Thymus (tissue), 11 donors: ENCODE measurements around the gene CCDC61. TPM values are rescaled to one million over a fixed set of nuclear protein-coding genes. Genes with fewer than 3 reads are reported as not detected.

Experiments
- DNase-seq, 9 donors: peaks; one replicate each; pipeline ENCODE4 v3.0.0-alpha.2; 2013; ENCODE audit warnings: low spot score in 9 of 9, low read depth in 6 of 9, missing footprints in 1 of 9
- H3K27ac ChIP-seq, 2 donors: one replicate each; pipeline ENCODE4 v1.5.1; 2013; ENCODE audit warnings: control low read depth in 1 of 2, low read depth in 1 of 2, low read length in 1 of 2, mild to moderate bottlenecking in 1 of 2, moderate library complexity in 1 of 2
- H3K27me3 ChIP-seq, 2 donors: one replicate each; pipeline ENCODE4 v1.5.1; 2013; ENCODE audit warnings: low read length in 1 of 2; ENCODE audit not compliant: control insufficient read depth in 2 of 2, insufficient read depth in 1 of 2
- H3K36me3 ChIP-seq, 2 donors: one replicate each; pipeline ENCODE4 v1.5.1; 2013; ENCODE audit warnings: low read length in 1 of 2, mild to moderate bottlenecking in 1 of 2, moderate library complexity in 1 of 2; ENCODE audit not compliant: control insufficient read depth in 2 of 2, insufficient read depth in 2 of 2
- H3K4me1 ChIP-seq, 2 donors: one replicate each; pipeline ENCODE4 v1.5.1; 2013; ENCODE audit warnings: low read length in 2 of 2; ENCODE audit not compliant: control insufficient read depth in 2 of 2, insufficient read depth in 2 of 2
- H3K4me3 ChIP-seq, 2 donors: one replicate each; pipeline ENCODE4 v1.5.1; 2013; ENCODE audit warnings: low read length in 2 of 2, control low read depth in 1 of 2, mild to moderate bottlenecking in 1 of 2
- H3K9me3 ChIP-seq, 2 donors: one replicate each; pipeline ENCODE4 v1.5.1; 2013; ENCODE audit warnings: low read length in 1 of 2, mild to moderate bottlenecking in 1 of 2; ENCODE audit not compliant: control insufficient read depth in 2 of 2, insufficient read depth in 1 of 2
- WGBS: extraction: QIAGEN DNeasy Blood & Tissue Kit; methylation state at CpG from one replicate; pipeline ENCODE4 v1.1.7; 2013; 5-methylcytosine and 5-hydroxymethylcytosine counted together
- polyA plus RNA-seq: library from polyadenylated mRNA; stranded (reverse); fragments of 200-250 nt; gene quantifications from one replicate; pipeline ENCODE4 v1.2.3, GENCODE V29; 2013
- total RNA-seq: library from RNA; stranded (reverse); fragments of 120-200 nt; gene quantifications from one replicate; pipeline ENCODE4 v1.2.4, GENCODE V29; 2013
- donor health status: healthy.

The CCDC61 gene
- total and polyA plus RNA-seq, 2 donors, result 11.3 to 23.0 TPM

GRCh38 chr19:45990113-45990728, 5.0 kb upstream of the CCDC61 start:
- no peak for DNase-seq
- Histone ChIP-seq H3K4me3 (no peak overlapping the region), H3K9me3 (no peaks in the 10 kb centered on the region), H3K27ac (no peak overlapping the region), H3K4me1 (peaks cover 0 to 3% of the 10 kb centered on the region in 2 donors), H3K36me3 (no peaks in the 10 kb centered on the region), H3K27me3 (peaks cover 0 to 14% of the 10 kb centered on the region in 2 donors)
- WGBS, result 94% methylated on average over 12 of the region's 12 CpGs

- H3K4me1 ChIP-seq, result peaks cover 9% of the 10 kb centered on the region in 2 donors
- WGBS, result 13% methylated on average over 8 of the region's 8 CpGs
- no peak for DNase-seq
- H3K36me3 ChIP-seq, result peaks cover 7 to 8% of the 10 kb centered on the region in 2 donors
- peak overlapping the region in 1 of 2 donors; percentile 31 for H3K27ac ChIP-seq
- H3K27me3 ChIP-seq, result peaks cover 0 to 10% of the 10 kb centered on the region in 2 donors
- peak overlapping the region; percentile 41 to 77 for H3K4me3 ChIP-seq
- no peaks in the 10 kb centered on the region for H3K9me3 ChIP-seq
These were observed 740 bp upstream of the CCDC61 start for GRCh38 chr19:45994456-45994997.

- 28% methylated on average over 13 of the region's 13 CpGs for WGBS
- peaks cover 0 to 21% of the 10 kb centered on the region in 2 donors for H3K27me3 ChIP-seq
- DNase-seq, result no peak
- H3K4me3 ChIP-seq, result peak overlapping the region; percentile 77 to 82
- H3K9me3 ChIP-seq, result no peaks in the 10 kb centered on the region
- H3K4me1 ChIP-seq, result peaks cover 11 to 22% of the 10 kb centered on the region in 2 donors
- peaks cover 7 to 8% of the 10 kb centered on the region in 2 donors for H3K36me3 ChIP-seq
- H3K27ac ChIP-seq, result peak overlapping the region in 1 of 2 donors; percentile 58
These were observed 583 bp downstream of the CCDC61 start for GRCh38 chr19:45995715-45996385.

GRCh38 chr19:45996933-45997332, 1.7 kb downstream of the CCDC61 start:
- H3K4me3 ChIP-seq, result no peak overlapping the region
- no peaks in the 10 kb centered on the region for H3K9me3 ChIP-seq
- no peak overlapping the region for H3K27ac ChIP-seq
- peaks cover 11 to 26% of the 10 kb centered on the region in 2 donors for H3K4me1 ChIP-seq
- peaks cover 0 to 23% of the 10 kb centered on the region in 2 donors for H3K27me3 ChIP-seq
- H3K36me3 ChIP-seq, result peaks cover 7 to 8% of the 10 kb centered on the region in 2 donors
- 91% methylated on average over 8 of the region's 8 CpGs for WGBS
- DNase-seq, result no peak

- no peak overlapping the region for H3K4me3 ChIP-seq
- H3K9me3 ChIP-seq, result no peaks in the 10 kb centered on the region
- DNase-seq, result no peak
- peaks cover 8 to 15% of the 10 kb centered on the region in 2 donors for H3K36me3 ChIP-seq
- H3K27me3 ChIP-seq, result peaks cover 0 to 23% of the 10 kb centered on the region in 2 donors
- WGBS, result 98% methylated on average over 4 of the region's 4 CpGs
- peaks cover 11 to 26% of the 10 kb centered on the region in 2 donors for H3K4me1 ChIP-seq
- H3K27ac ChIP-seq, result no peak overlapping the region
These were observed 3.6 kb downstream of the CCDC61 start for GRCh38 chr19:45998834-45999233.

GRCh38 chr19:45999653-46000121, 4.4 kb downstream of the CCDC61 start:
- 38% methylated on average over 14 of the region's 14 CpGs for WGBS
- Histone ChIP-seq H3K36me3 (peaks cover 8 to 15% of the 10 kb centered on the region in 2 donors), H3K9me3 (no peaks in the 10 kb centered on the region), H3K4me3 (no peak overlapping the region), H3K4me1 (peaks cover 10 to 26% of the 10 kb centered on the region in 2 donors), H3K27me3 (peaks cover 0 to 23% of the 10 kb centered on the region in 2 donors), H3K27ac (no peak overlapping the region)
- DNase-seq, result no peak

- WGBS, result 6% methylated on average over 34 of the region's 34 CpGs
- H3K4me3 ChIP-seq, result peak overlapping the region in 1 of 2 donors; percentile 11
- H3K27ac ChIP-seq, result no peak overlapping the region
- H3K4me1 ChIP-seq, result peaks cover 8 to 25% of the 10 kb centered on the region in 2 donors
- DNase-seq, result peak in 6 of 9 donors; percentile 48 to 83 (median 71)
- H3K9me3 ChIP-seq, result no peaks in the 10 kb centered on the region
- peaks cover 8 to 15% of the 10 kb centered on the region in 2 donors for H3K36me3 ChIP-seq
- peaks cover 0 to 23% of the 10 kb centered on the region in 2 donors for H3K27me3 ChIP-seq
These were observed 5.4 kb downstream of the CCDC61 start for GRCh38 chr19:46000491-46001246.

- no peaks in the 10 kb centered on the region for H3K9me3 ChIP-seq
- WGBS, result 99% methylated on average over 15 of the region's 15 CpGs
- H3K36me3 ChIP-seq, result peaks cover 2 to 12% of the 10 kb centered on the region in 2 donors
- H3K4me1 ChIP-seq, result peaks cover 3 to 17% of the 10 kb centered on the region in 2 donors
- no peak overlapping the region for H3K4me3 ChIP-seq
- H3K27ac ChIP-seq, result no peak overlapping the region
- peaks cover 0 to 23% of the 10 kb centered on the region in 2 donors for H3K27me3 ChIP-seq
- DNase-seq, result no peak
These were observed 7.5 kb downstream of the CCDC61 start for GRCh38 chr19:46002678-46003275.
